Heart left ventricle (tissue), 16 donors: ENCODE results near the gene ADTRP. TPM values are rescaled to one million over a fixed set of nuclear protein-coding genes. Genes with fewer than 3 reads are reported as not detected.
"Not testable (repeated sequence)": the region's sequence is repeated elsewhere in the genome, so short reads cannot be mapped to it uniquely, and the experiment has no call there.

Source experiments
- ATAC-seq, 4 donors: fragments of 200-7000 bp; cut with Tn5 transposase; one replicate each; pipeline ENCODE4 v1.9.1; 2020 to 2022; ENCODE audit warnings: moderate library complexity in 4 of 4, mild to moderate bottlenecking in 3 of 4, moderate number of reproducible peaks in 1 of 4
- DNase-seq, 5 donors: peaks; one replicate each; pipeline ENCODE4 v3.0.0-alpha.2; 2020
- H3K27ac ChIP-seq, 12 donors: fragments of 200-600 bp; sonication (generic) in 4 of 12; one replicate each; pipeline versions ENCODE4 v1.5.0 to v1.8.0; 2016 to 2022; ENCODE audit warnings: mild to moderate bottlenecking in 2 of 12
- H3K27me3 ChIP-seq, 9 donors: fragments of 200-600 bp; sonication (generic) in 2 of 9; one replicate each; pipeline versions ENCODE4 v1.5.1 to v1.8.0; 2016 to 2022; ENCODE audit warnings: mild to moderate bottlenecking in 3 of 9
- H3K36me3 ChIP-seq, 9 donors: fragments of 200-600 bp; sonication (generic) in 2 of 9; one replicate each; pipeline versions ENCODE4 v1.5.0 to v1.8.0; 2018 to 2022; ENCODE audit warnings: mild to moderate bottlenecking in 2 of 9
- H3K4me1 ChIP-seq, 12 donors: fragments of 200-600 bp; sonication (generic) in 4 of 12; one replicate each; pipeline versions ENCODE4 v1.5.0 to v1.8.0; 2016 to 2022; ENCODE audit warnings: mild to moderate bottlenecking in 3 of 12
- H3K4me3 ChIP-seq, 12 donors: fragments of 200-600 bp; sonication (generic) in 4 of 12; one replicate each; pipeline versions ENCODE4 v1.5.0 to v1.8.0; 2017 to 2022; ENCODE audit warnings: mild to moderate bottlenecking in 9 of 12, moderate library complexity in 4 of 12
- H3K9me3 ChIP-seq, 12 donors: fragments of 200-600 bp; sonication (generic) in 4 of 12; one replicate each; pipeline versions ENCODE4 v1.5.0 to v1.8.0; 2016 to 2022; ENCODE audit warnings: mild to moderate bottlenecking in 1 of 12
- CTCF ChIP-seq, 12 donors: fragments of 200-600 bp; sonication (generic) in 4 of 12; IDR thresholded peaks; one replicate each; pipeline versions ENCODE4 v1.5.0 to v1.8.0; 2018 to 2022; ENCODE audit warnings: antibody characterized with exemption in 12 of 12, mild to moderate bottlenecking in 5 of 12
- POLR2A ChIP-seq, 2 donors: fragments of 450-650 bp; IDR thresholded peaks; one replicate each; pipeline ENCODE4 v1.6.1; 2017; ENCODE audit warnings: antibody characterized with exemption in 2 of 2, mild to moderate bottlenecking in 2 of 2, moderate library complexity in 2 of 2
- WGBS, 4 donors: extraction: QIAGEN DNeasy Blood & Tissue Kit in 2 of 4; methylation state at CpG; one replicate each; pipeline versions ENCODE4 v1.1.5 to v1.1.7; 2013 to 2018; 5-methylcytosine and 5-hydroxymethylcytosine counted together
- intact Hi-C, 10 donors: fragments of 100-400 bp; cut with DNase I; formaldehyde crosslinking; loops; one replicate each; pipeline versions ENCODE4 v1.11.1 to v1.14.2; 2022
- polyA plus RNA-seq, 2 donors: library from polyadenylated mRNA; stranded (reverse); fragments of 200-250 nt; gene quantifications; one replicate each; pipeline ENCODE4 v1.2.3, GENCODE V29; 2013
- total RNA-seq, 9 donors: library from RNA; depleted of rRNA in 2 of 9; stranded (reverse); fragments of >200 nt in 2 of 9; fragmentation: NEBNext Ultra II Directional in 3 of 9; extraction: Animal tissue kit (Norgen Biotek cat#: 25700) in 3 of 9; gene quantifications; one replicate each; pipeline versions ENCODE4 v1.1.0 to v1.2.4, GENCODE V29; 2016 to 2023
- donor health status: ischemic (EF 13 %, LVEDD 7.1; RV severe dilation, severe dysfunction).
- donor health status: healthy with polysubstance abuse.
- donor health status: DM: no; HTN: yes; CAD: no.
- donor health status: DM: no; HTN: no; CAD: no.
- donor health status: ischemic (EF 25% LVEDD 6.9; RV normal size, moderate dysfunction).
- donor health status: ischemic (EF 25% LVEDD 5.7; RV mildly dilated, moderate dysfunction).
- donor health status: healthy.
- donor health status: DM: yes; HTN: yes; CAD: no.
- donor health status: ischemic (EF 35%, LVEDD 5.7; RV mildly dilated, moderate dysfunction).
- donor health status: nonischemic (EF 11% LVEDD 7.7; RV severe dilation, severe dysfunction).
- donor health status: DM: yes; HTN: yes; CAD: no.
- donor health status: PGD.
- donor health status: ischemic (EF 29% LVEDD 5.4; RV normal size, mild dysfunction).
- donor health status: nonischemic (EF 23%, LVEDD 6.1; RV moderate dilation, normal function).

The ADTRP gene
- total and polyA plus RNA-seq, 11 donors, result 0.26 to 0.85 (median 0.45) TPM; not detected in 7

DNA sequence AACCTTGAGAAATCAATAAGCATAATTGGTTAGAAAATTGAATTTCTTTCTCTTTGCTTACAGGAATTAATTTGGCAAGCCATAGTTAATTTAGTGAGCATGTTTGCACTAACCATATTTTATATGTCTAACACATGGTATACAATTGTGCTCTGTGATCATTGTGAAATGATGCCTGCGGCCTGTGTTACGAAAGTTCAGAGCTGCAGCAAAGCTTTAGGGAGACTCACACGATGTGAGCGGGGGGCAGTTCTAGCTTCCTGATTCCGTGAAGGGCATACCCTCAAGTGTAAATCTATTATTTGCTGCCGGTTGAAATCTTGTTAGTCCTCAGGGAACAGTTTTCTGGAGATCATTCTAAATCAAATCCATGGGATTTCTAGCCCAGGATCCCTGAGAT, 25.5 kb upstream of the ADTRP start:
- 85 to 90% (median 88%) methylated on average over 6 of the region's 6 CpGs for WGBS, 4 donors
- ATAC-seq, result no peak
- intact Hi-C loops, result no loop called here
- Histone ChIP-seq H3K27me3 (no peaks in the 10 kb centered on the region), H3K9me3 (no peaks in the 10 kb centered on the region), H3K36me3 (no peaks in the 10 kb centered on the region), H3K4me3 (no peak overlapping the region), H3K27ac (no peak overlapping the region), H3K4me1 (no peaks in the 10 kb centered on the region)
- no peak for TF ChIP-seq POLR2A (IDR thresholded peaks at IDR 0.05)
- no peak for DNase-seq

GRCh38 chr6:11803591-11803971, 25.0 kb upstream of the ADTRP start:
- Histone ChIP-seq H3K27me3 (no peaks in the 10 kb centered on the region), H3K27ac (no peak overlapping the region), H3K36me3 (no peaks in the 10 kb centered on the region), H3K9me3 (no peaks in the 10 kb centered on the region), H3K4me3 (no peak overlapping the region), H3K4me1 (no peaks in the 10 kb centered on the region)
- intact Hi-C loops, result no loop called here
- TF ChIP-seq CTCF (IDR thresholded peaks at IDR 0.05) (no peak), POLR2A (IDR thresholded peaks at IDR 0.05) (no peak)
- DNase-seq (no peak), ATAC-seq (no peak)
- 84 to 92% (median 90%) methylated on average over 2 of the region's 2 CpGs for WGBS, 4 donors

GRCh38 chr6:11802886-11803590, 24.4 kb upstream of the ADTRP start:
- no peak for ATAC-seq
- Histone ChIP-seq H3K4me3 (no peak overlapping the region), H3K27ac (no peak overlapping the region), H3K36me3 (no peaks in the 10 kb centered on the region), H3K4me1 (no peaks in the 10 kb centered on the region), H3K9me3 (no peaks in the 10 kb centered on the region), H3K27me3 (no peaks in the 10 kb centered on the region)
- no peak for DNase-seq
- intact Hi-C loops, result no loop called here
- 85 to 93% (median 89%) methylated on average over 6 of the region's 6 CpGs for WGBS, 4 donors
- no peak for TF ChIP-seq POLR2A (IDR thresholded peaks at IDR 0.05)
- TF ChIP-seq CTCF (IDR thresholded peaks at IDR 0.05), result no peak

GRCh38 chr6:11800531-11800930, 21.9 kb upstream of the ADTRP start:
- ATAC-seq, H3K27me3 ChIP-seq, DNase-seq, H3K4me1 ChIP-seq, intact Hi-C loops, H3K27ac ChIP-seq, H3K4me3 ChIP-seq, H3K9me3 ChIP-seq, H3K36me3 ChIP-seq: not testable (repeated sequence)
- WGBS, 4 donors, result 79 to 94% (median 81%) methylated on average over 1 of the region's 1 CpG

DNA sequence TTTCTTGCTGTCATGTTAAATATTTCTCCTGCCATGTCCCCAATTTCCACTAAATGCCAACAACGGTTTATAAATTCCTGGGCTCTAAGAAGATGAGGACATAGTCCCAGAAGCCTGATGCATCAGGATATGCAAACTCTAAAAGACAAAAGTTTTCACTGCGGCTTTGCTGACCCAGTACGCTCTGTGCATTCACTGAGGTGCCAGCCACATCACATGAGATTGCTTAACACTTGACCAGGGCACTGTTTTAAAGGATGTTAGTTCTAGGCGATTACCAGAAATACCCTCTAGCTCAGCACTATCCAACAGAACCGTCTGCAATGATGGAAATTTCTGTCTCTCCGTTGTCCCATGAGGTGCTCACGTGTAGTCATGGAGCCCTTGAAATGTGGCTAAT, 19.9 kb upstream of the ADTRP start:
- Histone ChIP-seq H3K9me3 (peaks cover 0 to 8% (median 0%) of the 10 kb centered on the region in 12 donors), H3K27me3 (no peaks in the 10 kb centered on the region), H3K27ac (no peak overlapping the region), H3K4me1 (peaks cover 0 to 7% (median 0%) of the 10 kb centered on the region in 12 donors), H3K4me3 (no peak overlapping the region), H3K36me3 (no peaks in the 10 kb centered on the region)
- no peak for ATAC-seq
- no peak for DNase-seq
- WGBS, 4 donors, result 86 to 92% (median 89%) methylated on average over 7 of the region's 7 CpGs
- no peak for TF ChIP-seq POLR2A (IDR thresholded peaks at IDR 0.05)
- intact Hi-C loops, result no loop called here

GRCh38 chr6:11798096-11798495, 19.5 kb upstream of the ADTRP start:
- no peak overlapping the region for H3K4me3 ChIP-seq
- ATAC-seq, result no peak
- H3K4me1 ChIP-seq, result peaks cover 0 to 7% (median 0%) of the 10 kb centered on the region in 12 donors
- H3K9me3 ChIP-seq, result peaks cover 0 to 12% (median 2%) of the 10 kb centered on the region in 12 donors
- no peak for TF ChIP-seq CTCF (IDR thresholded peaks at IDR 0.05)
- no peak for TF ChIP-seq POLR2A (IDR thresholded peaks at IDR 0.05)
- no peak overlapping the region for H3K27ac ChIP-seq
- 62 to 82% (median 70%) methylated on average over 1 of the region's 1 CpG for WGBS, 4 donors
- H3K27me3 ChIP-seq, result no peaks in the 10 kb centered on the region
- intact Hi-C loops, result no loop called here
- DNase-seq, result no peak
- H3K36me3 ChIP-seq, result no peaks in the 10 kb centered on the region
